HG03060 (cell line): Measurements from ENCODE around the gene KANK2.

Experiments used
- ATAC-seq: cut with Tn5 transposase; IDR thresholded peaks from one replicate; pipeline ENCODE4 v1.9.1; 2021; ENCODE audit warnings: low read depth, moderate number of reproducible peaks; ENCODE audit not compliant: unreplicated experiment

Gene KANK2

GRCh38 chr19:11197291-11198174 lies at the start of gene KANK2:
Gene KANK2 (minus strand): TSS chr19:11197545. CDS start chr19:11194511, 3,034 bp downstream.
- ATAC-seq, result no peak

GRCh38 chr19:11246941-11247340 lies 49.6 kb upstream of the KANK2 start:
- ATAC-seq, result no peak

- ATAC-seq, result no peak
Measured at GRCh38 chr19:11244846-11245589, 47.7 kb upstream of the KANK2 start.

GRCh38 chr19:11243798-11244169 lies 46.4 kb upstream of the KANK2 start:
- ATAC-seq, result no peak

- no peak for ATAC-seq
Measured at GRCh38 chr19:11242864-11243797, 45.8 kb upstream of the KANK2 start.

GRCh38 chr19:11242025-11242424 lies 44.7 kb upstream of the KANK2 start:
- no peak for ATAC-seq

GRCh38 chr19:11240008-11240444 lies 42.7 kb upstream of the KANK2 start:
- no peak for ATAC-seq

GRCh38 chr19:11239377-11240000 lies 42.1 kb upstream of the KANK2 start, which contains the start of gene ANGPTL8:
Gene ANGPTL8 (plus strand): TSS chr19:11239619. CDS start chr19:11239638, 19 bp downstream.
- no peak for ATAC-seq

- ATAC-seq, result no peak
Measured at GRCh38 chr19:11238781-11239376, 41.5 kb upstream of the KANK2 start.

- no peak for ATAC-seq
Measured at GRCh38 chr19:11238041-11238440, 40.7 kb upstream of the KANK2 start.

- no peak for ATAC-seq
Measured at GRCh38 chr19:11237321-11237720, 40.0 kb upstream of the KANK2 start.

- ATAC-seq, result no peak
Measured at GRCh38 chr19:11236324-11237301, 39.3 kb upstream of the KANK2 start.

- ATAC-seq, result no peak
Measured at GRCh38 chr19:11234486-11235075, 37.2 kb upstream of the KANK2 start.

GRCh38 chr19:11233073-11233472 lies 35.7 kb upstream of the KANK2 start:
- no peak for ATAC-seq

GRCh38 chr19:11232555-11232954 lies 35.2 kb upstream of the KANK2 start:
- ATAC-seq, result no peak

- no peak for ATAC-seq
Measured at GRCh38 chr19:11230621-11231386, 33.5 kb upstream of the KANK2 start.

GRCh38 chr19:11227195-11227886 lies 30.0 kb upstream of the KANK2 start:
- ATAC-seq, result no peak
